NCI-H446 (cell line): ENCODE results near the gene MAGEB17.
"Not testable (repeated sequence)": the region's sequence is repeated elsewhere in the genome, so short reads cannot be mapped to it uniquely, and the experiment has no call there.

Experiments used
- DNase-seq, 2 experiments: peaks; one replicate each; lab custom pipeline; 2025; lab: John Stamatoyannopoulos, UW

The MAGEB17 gene

DNA sequence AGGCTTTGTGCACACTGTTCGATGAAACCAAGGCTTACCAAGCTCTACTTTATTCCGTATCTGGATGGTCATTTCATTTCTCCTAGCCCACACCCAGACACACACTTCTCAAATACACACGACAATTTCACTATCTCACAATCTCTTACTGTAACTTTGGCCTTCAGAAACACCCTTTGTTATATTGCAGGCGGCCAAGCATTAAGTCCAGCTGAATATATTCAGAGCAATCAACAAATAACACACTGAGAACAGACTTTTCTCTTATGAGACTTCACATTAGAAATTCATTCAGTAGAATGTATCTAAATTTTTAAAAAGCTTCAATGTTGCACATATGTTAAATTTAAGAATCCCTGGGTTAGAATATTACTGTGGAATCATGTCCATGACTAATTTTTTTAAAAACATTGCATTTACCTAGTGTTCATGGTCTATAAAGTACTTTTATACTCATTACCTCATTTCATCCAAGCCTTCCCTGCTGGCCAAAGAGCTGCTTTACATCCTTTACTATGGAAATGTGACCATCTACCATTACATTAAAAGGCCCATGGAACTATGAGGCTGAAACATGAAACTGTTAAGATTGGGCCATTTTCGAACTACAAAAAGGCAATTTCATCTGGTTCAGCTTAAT is 10.5 kb upstream of the MAGEB17 start:
- no peak for DNase-seq

DNA sequence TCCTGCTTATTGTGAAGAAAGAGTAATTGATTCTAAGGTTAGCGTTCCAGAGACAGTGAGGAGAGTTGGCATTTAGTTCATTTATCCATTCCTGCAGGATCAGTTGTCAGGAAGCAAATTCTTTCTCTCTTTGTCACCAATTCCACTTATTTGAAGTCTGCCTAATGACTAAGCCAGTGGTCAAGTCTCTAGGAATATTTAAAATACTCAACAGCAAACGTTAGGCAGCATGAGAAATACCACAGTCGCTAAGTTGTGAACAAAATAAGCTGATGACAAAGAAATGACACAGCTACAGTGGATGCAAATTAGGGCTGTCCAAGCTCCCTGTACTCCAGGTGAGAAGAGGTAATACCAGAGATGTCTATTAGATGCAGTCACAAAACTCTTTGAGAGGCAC is 6.6 kb upstream of the MAGEB17 start:
- no peak for DNase-seq

DNA sequence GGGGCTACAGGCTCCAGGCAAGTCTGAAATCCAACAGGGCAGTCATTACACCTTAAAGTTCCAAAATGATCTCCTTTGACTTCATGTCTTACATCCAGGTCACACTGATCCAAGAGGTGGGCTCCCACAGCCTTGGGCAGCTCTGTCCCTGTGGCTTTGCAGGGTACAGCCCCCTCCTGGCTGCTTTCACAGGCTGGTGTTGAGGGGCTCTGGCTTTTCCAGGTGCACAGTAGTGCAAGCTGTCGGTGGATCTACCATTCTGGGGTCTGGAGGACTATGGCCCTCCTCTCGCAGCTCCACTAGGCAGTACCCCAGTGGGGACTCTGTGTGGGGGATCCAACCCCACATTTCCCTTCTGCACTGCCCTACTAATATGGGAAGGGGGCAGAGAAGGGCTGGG is 6.1 kb upstream of the MAGEB17 start:
- not testable (repeated sequence) for DNase-seq

DNA sequence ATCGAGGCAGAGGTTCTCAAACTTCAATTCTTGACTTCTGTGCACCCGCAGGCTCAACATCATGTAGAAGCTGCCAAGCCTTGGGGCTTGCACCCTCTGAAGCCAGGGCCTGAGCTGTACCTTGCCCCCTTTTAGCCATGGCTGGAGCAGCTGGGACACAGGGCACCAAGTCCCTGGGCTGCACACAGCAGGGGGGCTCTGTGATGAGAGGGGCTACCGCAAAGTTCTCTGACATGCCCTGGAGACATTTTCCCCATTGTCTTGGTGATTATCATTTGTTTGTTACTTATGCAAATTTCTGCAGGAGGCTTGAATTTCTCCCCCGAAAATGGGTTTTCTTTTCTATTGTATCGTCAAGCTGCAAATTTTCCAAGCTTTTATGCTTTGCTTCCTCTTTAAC is 4.9 kb upstream of the MAGEB17 start:
- DNase-seq = no peak

DNA sequence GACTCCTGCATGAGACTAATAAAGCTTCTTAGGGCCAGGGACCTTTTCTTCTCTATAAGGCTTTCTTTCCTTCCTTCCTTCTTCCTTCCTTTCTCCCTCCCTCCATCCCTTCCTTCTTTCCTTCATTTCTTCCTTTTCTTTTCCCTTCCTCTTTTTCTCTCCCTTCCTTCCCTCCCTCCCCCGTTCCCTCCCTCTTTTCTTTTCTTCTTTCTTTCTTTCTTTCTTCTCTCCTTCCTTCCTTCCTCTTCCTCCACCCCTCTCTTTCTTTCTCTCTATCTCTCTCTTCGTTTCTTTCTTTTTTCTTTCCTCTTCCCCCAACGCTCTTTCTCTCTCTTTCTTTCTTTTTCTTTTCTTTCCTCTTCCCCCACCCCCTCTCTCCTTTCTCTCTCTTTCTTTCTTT is 2.5 kb upstream of the MAGEB17 start:
- no peak for DNase-seq

DNA sequence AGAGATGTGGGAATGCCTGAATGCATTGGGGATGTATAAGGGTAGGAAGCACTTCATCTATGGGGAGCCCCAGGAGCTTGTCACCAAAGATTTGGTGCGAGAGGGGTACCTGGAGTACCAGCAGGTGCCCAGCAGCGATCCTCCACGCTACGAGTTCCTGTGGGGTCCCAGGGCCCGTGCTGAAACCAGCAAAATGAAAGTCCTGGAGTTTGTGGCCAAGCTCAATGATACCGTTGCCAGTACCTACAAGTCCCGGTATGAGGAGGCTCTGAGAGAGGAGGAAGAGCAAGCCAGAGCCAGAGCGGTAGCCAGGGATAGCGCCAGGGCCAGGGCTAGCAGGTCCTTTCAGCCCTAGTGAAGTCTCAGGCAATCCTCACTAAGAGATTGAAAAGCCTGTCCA is 3.8 kb downstream of the MAGEB17 start:
- no peak for DNase-seq

DNA sequence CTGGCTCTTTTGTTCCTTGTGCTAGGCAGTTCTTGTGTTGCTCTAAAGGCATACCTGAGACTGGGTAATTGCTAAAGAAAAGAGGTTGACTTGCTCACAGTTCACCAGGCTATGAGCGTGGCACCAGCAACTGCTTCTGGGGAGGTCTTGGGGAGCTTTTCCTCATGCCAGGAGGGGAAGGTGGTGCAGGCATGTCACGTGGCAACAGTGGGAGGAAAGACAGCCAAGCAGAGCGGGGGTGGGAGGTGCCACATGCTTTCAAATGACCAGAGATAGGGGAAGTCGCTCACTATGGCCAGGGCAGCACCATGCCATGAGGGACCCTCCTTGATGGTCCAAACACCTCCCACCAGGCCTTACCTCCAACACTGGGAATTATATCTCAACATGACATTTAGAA is 4.7 kb downstream of the MAGEB17 start:
- DNase-seq = no peak

DNA sequence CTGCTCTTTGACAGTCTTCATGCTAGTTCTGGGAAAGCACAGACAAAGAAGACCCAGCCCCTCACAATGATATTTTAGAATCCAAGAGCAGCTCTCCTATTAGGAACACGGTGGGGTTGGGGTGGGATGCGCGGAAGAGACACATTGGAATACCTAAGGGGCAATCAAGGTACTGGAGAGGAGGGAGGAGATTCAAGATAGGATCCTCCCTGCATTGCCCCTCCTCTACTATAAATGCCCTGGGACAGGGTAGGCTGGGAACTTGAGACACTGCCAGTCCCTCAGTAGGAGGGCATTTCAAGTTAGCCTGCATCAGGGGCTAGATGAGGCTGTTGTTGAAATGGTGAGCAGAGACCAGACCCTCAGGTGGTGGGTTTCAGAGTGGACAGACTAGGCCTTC is 5.1 kb downstream of the MAGEB17 start:
- no peak for DNase-seq

DNA sequence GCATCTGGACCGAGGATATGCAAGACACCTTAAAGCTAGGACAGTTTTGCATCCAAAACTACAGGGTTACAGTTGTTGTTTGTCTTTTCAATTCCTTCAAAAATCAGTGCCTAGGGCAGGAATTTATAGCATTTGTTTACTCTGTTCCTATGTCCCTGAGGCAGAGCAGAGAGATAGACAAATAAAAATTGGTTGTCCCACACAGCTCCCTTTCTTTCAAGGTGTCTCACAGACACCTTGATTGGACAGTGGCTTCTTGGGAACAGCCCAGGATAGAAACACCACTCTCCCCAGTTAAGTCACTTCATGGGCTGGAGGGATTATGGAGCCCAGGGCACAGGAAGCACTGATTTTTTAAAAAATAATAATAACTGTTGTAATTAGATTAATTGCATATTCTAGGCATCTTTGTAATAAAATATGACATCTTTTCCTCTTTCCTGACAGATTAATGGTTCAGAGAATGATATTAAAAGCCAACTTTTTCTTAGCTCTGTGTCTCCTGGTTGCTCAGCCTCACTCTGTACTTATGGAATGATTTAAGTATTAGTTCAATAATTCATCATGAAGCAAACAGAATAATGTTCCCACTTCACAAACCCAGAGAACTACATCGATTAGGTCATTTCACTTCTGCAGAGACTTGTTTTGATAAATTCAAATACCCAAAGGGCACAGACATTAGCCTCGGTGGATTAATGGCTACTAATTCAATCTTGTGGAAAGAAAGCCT is 8.2 kb downstream of the MAGEB17 start:
- no peak for DNase-seq

DNA sequence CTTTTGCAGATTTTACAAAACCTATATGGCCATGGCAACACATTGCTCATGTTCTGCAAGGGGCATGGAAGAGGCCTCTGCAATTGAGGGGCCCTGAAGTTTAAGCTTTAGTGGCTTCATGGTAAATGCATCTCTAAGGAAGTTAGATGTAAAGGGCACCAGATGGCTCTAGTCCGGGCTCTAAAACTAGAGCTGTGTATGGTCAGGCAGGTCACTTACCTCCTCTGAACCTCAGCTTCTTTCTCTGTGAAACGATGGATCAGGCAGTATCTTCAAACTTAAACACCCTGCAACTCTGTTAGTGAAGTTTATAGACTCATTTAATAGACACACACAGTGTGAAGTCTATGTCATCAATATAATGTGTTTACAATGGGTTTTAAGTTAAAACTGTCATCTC is 10.0 kb downstream of the MAGEB17 start:
- no peak for DNase-seq

DNA sequence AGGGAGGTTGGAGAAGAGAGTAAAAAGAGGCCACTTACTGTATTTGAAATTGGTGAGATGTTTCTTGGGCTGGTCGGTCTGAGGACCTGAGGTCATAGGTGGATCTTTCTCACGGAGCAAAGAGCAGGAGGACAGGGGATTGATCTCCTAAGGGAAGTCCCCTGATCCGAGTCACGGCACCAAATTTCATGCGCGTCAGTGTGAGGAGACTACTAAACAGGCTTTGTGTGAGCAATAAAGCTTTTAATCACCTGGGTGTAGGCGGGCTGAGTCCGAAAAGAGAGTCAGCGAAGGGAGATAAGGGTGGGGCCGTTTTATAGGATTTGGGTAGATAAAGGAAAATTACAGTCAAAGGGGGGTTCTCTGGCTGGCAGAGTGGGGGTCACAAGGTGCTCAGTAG is 16.6 kb downstream of the MAGEB17 start:
- not testable (repeated sequence) for DNase-seq

DNA sequence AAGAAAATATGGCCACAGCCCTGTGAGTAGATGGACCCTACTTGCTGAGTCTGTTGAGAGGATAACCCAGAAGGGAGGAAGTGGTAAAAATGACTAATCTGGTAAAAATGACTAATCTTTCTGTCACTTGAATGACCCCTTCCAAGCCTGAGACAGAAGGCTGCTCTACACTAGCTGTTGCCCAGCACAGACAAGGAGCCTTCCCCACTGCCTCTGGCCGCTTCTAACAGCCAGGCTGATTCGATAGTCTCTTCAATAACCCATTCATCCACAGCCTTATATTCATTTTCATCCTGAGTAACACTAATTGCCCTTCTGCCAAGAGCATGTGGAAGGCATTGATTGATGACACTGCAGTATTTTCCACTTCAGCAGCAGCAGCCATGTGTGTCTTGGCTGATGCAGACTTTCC is 18.4 kb downstream of the MAGEB17 start:
- no peak for DNase-seq

DNA sequence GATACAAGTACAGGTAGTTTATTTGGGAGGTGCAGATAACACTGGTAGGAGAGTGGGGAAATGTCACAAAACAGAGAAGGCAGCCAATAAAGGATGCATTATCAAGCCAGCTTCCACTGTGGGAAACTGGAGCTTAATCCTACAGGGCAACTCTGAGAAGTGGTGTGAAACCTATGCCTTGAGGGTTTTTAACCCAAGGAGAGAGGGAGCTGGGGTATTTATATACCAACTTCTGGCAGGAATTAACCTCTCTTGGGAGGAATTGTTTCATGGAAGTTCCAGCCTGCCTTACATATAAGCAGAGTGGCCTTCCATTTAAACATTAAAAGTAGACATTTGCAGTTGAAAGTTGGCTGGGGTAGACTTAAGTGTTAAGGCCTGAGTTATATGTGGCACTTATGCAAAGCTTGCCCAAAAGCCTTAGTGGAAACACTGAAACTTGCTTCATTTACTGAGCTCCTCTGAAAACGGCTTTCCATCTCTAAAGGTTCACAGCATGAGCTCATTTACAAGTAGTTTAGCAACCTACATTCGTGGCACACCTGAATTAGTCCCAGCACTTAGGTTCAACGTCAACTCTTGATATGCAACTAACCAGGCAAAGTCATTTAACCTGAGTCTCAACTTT is 19.2 kb downstream of the MAGEB17 start:
- no peak for DNase-seq

DNA sequence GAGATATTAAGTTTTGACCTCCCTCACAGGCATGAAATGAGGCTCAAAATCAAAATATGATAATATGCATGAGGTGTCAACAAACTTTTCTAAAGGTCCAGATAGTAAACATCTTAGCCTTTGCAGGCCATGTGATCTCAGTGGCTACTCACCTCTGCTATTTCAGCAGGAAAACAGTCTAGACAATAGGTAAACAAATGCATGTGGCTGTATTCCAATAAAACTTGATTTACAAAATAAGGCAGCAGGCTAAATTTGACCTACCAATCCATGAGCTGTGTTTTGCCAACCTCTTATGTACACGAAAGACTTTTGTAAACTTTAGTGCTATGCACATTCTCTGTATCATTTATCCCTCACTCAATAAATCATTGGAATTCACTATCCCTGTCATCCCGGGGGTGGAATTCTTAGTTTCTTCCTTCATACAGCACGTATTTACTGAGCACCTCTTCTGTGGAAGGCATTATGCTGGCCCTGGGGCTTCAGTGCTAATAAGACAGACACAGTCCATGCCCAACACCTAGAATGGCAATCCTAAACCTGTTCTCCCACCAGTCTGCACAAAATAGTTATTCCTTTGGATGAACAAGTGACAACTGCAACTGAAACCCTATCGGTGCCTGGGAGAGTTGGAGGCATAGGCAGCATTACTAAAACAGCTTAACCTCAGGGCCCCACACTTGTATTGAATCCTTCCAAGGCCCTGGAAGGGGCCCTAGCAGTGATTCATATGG is 19.9 kb downstream of the MAGEB17 start:
- DNase-seq = no peak

DNA sequence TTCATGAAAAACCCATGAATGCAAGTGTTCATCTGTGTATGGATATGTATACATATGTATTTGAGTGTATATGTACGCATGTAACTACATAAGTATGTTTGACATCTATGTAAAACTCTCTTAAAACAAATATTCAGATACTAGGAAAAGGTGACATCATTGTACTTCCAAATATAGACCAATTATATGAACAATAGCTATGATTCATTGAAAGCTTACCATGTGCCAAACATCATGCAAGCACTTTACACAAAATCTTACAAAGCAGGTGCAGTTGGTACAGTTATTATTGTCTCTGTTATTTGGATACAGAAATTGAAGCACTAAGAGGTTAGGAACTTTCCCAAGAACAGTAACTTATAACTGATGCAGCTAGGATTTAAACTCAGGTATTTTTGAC is 21.4 kb downstream of the MAGEB17 start:
- no peak for DNase-seq

DNA sequence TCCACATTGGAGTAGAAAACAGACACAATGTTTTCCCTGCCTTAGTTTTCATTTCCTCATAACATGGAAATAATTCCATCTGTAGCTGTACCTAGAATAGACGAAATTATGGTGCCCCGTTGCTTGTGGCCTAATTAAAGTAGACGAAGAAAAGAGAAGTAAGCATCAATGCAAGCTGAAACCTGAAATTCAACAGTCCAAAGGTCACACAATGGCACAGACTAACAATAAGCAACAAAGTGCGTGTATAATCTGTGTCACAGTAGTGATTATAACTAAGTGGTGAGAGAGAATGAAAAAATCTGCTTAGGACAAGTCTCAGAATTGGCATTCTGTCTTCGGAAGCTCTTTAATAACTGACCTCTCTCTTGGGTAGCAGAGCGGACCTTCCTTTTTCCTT is 24.3 kb downstream of the MAGEB17 start:
- no peak for DNase-seq

DNA sequence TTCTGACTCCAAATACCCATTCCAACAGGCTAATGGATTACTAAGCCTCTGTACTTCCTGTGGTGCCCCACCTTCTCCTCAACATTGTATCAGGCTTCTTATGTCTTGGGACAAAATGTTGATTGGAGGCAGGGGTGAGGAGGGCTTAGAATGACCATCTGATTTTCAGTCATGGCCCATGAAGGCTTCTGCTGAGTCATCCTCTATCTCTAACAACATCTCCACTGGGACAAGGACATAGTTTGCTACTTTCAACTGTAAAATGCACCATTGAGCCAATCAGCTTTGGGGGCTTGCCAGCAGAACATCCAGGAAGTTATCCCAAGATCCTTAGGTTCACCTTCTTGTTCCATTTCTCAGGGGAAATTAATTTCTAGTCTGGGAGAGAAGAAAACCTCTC is 29.5 kb downstream of the MAGEB17 start:
- no peak for DNase-seq

DNA sequence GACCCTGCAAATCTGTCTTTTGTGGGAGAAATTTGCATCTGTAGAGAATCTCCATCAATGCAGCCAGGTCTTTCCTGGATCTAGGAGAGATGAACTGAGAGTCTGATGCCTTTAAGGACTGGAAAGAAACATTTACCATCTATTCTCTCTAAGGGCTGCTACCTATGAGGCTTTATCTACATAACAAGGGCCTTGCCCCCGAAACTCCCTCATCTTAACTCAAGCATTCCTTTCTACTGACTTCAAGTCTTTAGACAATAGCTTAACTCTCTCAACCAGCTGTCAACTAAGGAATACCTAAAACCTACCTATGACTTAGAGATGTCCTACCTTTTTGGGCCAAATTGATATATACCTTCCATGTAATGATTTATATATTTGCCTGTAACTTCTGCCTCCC is 32.1 kb downstream of the MAGEB17 start:
- DNase-seq = no peak

DNA sequence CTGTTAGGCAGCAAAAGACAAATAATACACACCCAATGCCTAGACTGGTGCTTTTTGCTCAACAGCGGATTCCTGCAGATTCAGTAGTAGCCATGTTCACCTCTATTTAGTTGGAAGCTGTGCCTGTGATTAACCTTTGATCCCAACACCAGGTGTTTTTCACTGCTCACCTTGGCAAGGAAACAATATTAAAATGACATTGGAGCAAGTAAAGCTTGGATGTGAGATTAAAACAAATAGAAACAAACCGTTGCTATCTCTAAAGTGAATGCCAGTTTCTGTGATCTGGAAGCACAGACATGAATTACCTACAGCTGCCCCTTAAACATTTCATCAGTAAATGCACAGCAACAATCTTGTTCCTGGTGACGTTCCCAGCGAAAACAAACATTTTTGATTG is 35.7 kb downstream of the MAGEB17 start:
- no peak for DNase-seq

DNA sequence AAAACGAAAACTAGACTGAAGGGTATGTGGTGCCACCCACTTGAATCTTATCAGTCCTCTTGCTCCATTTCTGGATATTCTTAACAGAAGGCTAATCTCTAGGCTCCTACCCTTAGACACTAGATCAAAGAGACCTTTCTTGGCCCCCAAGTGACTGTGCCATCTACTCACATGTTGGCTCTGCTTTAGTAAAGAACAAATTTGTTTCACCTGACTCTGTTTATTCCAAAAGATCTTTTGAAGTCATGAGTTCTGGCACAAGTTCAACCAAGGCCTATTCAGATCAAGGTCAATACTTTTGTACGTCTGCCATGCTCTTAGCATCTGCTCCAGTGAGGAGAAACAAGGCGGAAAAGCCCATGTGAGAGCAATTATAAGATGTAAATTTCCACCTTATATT is 37.3 kb downstream of the MAGEB17 start:
- no peak for DNase-seq

DNA sequence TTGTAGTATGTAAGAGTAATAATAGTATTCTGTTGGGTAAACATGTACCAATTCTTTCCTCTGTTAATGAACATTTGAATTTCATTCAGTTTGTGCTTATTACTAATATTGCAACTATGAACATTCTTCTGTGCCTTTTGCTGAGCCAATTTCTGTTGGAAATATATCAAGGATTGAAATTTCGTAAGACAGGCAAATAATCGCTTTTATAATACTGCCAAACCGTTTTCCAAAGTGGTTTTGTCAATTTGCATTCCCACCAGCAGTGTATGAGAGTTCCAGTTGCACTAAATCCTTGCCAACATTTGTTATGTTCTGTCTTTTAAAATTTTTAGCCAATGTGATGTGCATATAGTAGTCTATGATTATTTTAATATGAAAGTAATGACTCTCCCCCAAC is 38.6 kb downstream of the MAGEB17 start:
- DNase-seq = no peak

DNA sequence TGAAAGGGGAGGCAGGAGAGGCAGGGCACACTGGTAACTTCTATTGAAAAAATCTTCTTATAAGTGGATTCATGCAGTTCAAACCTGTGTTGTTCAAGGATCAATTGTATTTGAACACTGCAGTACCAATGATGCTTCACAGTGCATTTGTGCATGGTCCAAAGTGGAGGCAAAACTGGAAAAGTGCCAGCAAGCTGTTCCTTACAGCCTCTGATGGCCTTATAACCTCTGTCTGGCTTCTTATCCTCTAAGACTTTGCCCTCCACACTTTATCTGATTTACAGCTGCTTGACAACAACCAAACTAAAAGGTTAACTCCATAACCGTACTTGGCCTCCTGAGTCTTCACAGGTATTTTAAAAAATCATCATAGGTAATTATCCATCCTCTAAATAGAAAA is 40.4 kb downstream of the MAGEB17 start:
- no peak for DNase-seq

DNA sequence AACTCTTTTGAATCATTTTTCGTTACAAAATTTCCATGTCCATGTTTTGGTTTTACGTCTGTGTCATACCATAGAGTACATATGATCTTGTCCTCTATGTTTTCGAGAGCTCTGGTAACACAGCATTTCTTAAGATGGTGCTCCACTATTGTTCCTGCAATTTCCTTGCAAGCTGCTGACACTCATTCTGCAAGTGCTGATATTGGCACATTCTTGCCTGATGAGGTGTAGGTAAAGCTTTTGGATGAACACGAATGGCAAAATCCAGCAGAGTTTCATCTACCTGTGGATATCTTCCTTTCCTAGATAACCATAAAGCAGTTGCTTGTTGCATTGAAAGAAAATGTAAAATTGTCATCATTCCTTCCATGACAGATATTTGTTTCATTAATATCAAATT is 41.3 kb downstream of the MAGEB17 start:
- DNase-seq = no peak
